GOT3 (cell line): Measurements from ENCODE around the gene ALPL.
"Not testable (repeated sequence)": the region's sequence is repeated elsewhere in the genome, so short reads cannot be mapped to it uniquely, and the experiment has no call there.

ENCODE experiments used
- DNase-seq: peaks from one replicate; lab custom pipeline; 2025; ENCODE audit warnings: mixed read lengths; lab: John Stamatoyannopoulos, UW

The ALPL gene

DNA sequence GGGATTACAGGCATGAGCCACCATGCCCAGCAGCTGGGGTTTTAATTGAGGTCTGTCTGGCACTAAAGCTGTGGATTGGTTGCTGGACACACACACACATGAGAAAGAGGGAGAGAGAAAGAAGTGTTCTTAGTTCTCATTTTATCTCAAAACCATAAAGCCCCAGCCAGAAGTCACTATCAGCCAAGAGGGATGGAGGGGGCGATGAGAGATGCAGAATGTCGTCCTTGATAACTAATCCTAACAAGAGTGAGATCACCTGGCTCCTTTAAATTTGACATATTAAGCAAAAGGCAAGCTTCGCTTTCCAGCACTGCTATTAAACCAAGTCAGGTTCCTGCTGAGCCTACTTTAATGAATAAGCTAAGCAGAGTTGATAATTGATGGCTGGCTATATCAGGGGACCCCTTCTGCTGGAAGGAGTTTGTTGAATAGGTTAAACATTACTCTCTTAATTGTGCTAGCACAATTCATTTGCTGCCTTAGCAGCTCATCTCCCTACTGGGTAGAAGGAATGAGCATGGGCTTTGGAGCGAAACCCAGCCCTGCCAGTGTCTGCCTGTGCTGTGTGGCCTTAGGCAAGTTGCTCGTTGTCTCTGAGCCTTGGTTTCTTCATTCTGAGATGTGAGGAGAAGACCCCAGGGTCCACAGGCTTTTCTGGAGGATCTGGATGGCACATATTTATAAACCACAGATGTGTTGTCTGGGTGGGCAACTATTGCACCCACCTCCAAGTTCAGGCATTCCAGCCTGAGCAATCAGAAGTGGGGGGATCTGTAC is 50.8 kb downstream of the ALPL start:
- no peak for DNase-seq

DNA sequence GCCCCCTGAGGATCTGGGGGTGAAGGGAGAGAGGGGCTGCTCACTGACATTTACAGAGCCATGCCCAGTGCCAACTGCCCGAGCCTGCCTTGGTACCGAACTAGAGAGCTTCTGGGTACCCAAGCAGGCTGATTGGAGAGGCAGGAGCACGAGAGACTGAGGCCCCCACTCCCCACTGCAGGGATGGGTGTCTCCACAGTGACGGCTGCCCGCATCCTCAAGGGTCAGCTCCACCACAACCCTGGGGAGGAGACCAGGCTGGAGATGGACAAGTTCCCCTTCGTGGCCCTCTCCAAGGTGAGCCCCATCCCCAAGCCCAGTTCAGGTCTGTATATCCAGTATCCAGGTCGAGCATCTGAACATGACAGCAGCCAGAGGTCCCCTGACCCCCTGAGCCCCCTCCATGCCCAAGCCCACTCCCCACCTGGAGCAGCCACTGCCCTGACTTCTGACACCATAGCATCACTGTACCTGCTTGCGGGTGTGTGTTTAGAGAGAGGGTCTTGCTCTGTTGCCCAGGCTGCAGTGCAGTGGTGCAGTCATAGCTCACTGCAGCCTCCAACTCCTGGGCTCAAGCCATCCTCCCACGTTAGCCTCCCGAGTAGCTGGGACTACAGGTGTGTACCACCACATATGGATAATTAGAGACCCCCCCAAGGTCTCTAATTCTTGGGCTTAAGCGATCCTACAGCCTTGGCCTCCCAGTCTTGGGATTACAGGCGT is 51.9 kb downstream of the ALPL start:
- DNase-seq: no peak

DNA sequence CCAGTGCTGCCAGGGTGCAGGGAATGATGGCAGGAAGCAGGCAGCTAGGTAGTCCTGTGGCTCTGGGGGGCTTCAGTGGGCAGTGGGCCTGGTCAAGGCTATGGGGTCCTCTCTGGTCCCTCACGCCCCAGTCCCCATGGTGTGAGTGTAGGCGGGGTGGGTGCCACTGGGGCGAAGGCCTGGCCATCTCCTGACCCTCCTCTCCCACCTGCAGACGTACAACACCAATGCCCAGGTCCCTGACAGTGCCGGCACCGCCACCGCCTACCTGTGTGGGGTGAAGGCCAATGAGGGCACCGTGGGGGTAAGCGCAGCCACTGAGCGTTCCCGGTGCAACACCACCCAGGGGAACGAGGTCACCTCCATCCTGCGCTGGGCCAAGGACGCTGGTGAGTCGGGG is 53.7 kb downstream of the ALPL start:
- no peak for DNase-seq

GRCh38 chr1:21563971-21564370 is 54.7 kb downstream of the ALPL start:
- DNase-seq: no peak

DNA sequence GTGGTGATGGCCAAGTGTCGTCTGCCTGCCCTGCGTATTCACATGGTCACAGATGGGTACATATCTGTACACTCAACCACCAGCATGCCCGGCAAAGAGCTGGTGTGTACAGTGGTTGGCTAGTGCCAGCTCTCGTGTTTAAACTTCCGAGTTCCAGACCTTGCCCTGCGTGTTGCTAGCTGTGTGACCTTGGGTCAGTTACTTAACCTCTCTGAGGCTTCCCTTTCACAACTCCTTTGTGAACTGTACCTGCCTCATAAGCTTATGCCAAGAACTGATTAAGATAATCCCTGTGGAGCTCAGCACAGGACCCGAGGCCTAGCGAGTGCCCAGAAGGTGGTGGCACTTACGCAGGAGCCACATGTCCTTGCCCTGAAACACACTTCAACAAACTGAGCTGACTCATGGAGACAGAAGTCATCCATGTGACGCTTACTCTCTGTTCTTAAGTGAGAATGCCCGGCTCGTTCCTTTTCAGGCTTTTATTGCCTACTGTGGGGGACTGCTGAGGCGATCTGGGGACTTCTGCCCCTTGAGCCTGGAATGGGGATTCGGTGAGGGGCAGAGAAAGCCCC is 55.4 kb downstream of the ALPL start:
- DNase-seq: no peak

- DNase-seq: no peak
Measured at GRCh38 chr1:21565285-21565684, 56.1 kb downstream of the ALPL start.

DNA sequence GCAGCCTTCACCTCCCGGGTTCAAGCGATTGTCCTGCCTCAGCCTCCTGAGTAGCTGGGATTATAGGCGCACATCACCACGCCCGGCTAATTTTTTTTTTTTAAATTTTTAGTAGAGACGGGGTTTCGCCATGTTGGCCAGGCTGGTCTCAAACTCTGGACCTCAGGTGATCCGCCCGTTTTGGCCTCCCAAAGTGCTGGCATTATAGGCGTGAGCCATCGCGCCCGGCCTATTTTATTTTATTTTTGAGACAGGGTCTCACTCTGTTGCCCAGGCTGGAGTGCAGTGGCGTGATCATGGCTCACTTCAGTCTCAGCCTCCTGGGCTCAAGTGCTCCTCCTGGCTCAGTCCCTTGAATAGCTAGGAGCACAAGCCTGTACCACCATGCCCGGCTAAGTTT is 57.1 kb downstream of the ALPL start:
- DNase-seq: not testable (repeated sequence)

DNA sequence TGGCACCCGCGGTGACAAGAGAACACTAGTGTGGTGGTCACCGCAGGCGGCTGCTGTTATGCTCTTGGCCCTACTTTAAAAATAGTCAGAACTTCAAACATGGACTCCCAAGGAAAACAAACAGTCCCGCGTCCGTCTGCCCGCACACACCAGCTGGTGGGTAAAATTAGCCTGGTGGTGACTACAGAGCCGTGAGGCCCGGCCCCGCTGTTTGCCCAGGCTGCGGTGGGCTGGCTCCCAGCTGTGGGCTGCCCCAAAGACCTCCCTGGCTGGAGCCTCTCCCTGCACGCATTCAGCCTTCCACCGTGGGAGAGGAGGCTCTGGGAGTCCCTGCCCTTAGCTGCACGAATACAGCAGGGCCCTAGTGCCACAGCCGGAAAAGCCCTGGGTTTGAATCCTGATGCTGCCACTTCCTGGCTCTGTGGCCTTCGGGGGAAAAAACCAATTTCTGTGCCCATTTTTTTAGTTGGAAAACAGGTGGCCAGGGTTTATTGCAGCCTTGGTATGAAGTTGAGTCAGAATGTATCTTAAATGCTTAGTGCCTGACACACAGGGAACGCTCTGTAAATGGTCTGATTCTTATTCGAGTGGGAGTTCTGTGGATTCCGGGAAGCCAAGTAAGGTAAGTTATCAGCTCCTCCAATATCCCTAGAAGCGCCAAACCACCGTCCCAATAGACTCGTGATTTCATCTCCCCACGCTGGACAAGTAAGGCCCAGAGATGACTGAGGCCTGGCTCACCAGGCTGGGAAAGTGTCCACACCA is 58.2 kb downstream of the ALPL start:
- DNase-seq: no peak

DNA sequence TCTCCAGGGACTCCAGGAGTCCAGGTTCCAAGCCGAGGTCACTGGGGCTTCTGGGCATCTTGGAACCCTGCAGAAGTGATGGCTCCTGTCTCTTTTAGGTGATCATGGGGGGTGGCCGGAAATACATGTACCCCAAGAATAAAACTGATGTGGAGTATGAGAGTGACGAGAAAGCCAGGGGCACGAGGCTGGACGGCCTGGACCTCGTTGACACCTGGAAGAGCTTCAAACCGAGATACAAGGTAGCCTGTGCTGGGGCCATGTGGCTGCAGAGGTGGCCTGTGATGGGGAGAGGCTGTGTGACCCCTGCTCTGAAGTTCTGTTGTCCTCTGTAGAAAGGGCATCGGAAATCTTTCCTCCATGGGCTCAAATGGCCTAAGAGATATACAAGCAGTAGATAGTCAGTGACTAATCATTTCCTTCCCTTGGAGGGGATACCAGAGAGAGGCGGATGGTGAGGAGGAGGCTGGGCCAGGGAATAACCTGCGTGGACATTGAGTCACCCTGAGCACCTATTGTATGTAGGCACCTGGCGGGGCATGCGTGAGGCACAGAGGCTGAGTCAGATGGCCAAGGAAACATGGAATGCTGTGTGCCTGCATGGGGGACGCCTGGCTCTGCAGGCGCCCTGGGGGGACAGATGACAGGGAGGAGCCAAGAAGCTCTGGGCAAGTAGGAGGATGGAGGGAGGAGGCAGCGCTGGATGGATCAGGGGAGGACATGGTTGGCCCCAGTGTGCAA is 59.0 kb downstream of the ALPL start:
- DNase-seq: no peak

DNA sequence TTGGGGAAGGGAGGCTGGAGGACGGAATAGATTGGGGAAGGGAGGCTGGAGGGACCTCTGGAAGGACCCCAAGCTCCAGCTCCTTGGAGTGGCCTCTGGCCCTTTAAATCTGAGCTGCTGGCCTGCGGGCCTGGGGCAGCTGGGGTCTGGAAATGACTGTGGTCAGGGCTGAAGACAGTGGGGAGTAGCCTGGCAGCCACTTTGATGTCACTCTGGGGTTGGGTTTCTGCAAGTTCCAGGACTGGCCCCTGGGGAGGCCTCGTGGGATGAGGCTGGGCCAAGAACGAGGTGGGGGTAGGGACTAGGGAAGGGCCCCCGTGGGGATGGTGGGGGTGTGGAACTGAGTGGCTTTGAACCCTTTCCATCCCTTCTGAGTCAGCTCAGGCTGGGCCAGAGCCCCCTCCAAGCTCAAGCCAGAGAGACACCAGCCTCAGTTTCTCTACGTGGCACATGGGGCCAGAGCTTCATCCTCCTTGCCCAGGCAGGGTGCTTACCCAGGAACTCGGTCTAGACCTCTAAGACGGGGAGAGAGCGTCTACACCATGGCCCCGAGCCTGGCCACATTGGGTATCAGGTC is 59.7 kb downstream of the ALPL start:
- DNase-seq: no peak

GRCh38 chr1:21569820-21570527 is 60.8 kb downstream of the ALPL start:
- DNase-seq: no peak

DNA sequence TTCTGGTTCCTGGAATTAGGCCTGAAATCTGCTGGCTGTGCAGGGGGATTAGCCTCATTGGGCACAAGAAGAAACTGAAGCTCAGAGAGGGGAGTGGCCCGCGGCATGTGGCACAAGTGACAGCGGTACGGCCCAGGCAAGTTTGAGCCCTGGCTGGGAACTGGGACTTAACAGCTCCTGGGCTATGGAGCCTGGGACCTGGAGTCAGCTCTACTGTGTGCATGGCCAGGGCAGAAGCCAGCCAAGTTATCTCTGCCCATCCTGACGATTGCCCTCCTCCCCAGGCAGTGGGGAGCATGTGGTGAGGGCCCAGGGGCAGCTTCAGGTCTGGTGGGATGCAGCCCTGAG is 61.3 kb downstream of the ALPL start:
- DNase-seq: no peak

DNA sequence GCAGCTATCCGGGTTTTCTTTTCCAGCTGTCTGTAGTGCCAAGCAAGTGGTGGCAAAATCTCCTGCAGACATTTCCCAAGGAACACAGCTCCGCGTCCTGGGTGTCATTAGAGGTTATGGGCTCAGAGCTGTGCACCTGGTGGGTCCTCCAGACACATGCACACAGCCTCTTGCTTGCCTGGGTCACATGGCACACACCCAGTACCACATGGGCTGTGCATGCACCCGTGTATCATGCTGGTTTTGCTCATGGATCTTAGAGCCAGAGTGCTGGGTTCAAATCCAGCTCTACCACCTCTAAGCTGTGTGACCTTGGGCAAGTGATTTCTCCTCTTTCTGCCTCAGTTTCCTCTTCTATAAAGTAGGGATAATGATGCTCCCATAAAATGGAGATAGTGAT is 61.7 kb downstream of the ALPL start:
- no peak for DNase-seq

DNA sequence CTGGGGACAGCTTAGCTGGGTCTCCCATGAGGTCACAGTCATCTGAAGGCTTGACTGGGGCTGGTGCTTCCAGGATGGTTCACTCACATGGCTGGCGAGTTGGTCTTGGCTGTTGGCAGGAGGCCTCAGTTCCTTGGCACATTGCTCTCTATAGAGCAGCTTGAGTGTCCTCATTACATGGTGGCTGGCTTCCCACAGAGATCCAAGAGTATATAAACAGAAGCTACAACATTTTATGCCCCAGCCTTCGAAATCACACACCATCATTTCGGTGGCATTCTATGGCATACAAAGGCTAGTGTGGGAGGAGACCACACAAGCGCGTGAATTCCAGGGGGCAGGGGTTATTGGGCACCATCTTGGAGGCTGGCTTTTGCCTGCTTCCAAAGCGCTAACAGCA is 63.0 kb downstream of the ALPL start:
- DNase-seq: no peak

DNA sequence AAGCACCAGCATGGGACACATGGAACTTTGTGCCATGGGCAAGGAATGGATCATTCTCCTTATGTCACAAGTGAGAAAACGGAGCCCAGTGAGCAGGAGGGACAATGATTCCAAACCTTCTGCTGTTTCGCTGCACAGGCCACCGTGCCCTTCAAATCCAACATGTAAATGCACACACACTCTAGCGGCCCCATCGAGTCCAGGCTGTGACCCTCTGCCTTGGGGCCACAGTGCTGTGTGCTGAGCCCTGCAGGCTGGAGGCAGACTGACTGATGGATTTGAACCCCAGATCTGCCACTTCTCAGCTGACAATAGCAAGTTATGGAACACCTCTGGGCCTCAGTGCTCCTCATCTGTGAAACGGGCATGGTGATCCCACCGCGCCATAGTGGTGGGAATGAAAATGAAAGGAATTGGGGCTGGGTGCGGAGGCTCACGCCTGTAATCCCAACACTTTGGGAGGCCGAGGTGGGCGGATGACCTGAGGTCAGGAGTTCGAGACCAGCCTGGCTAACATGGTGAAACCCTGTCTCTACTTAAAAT is 63.6 kb downstream of the ALPL start:
- no peak for DNase-seq

- DNase-seq: no peak
Measured at GRCh38 chr1:21573475-21573874, 64.3 kb downstream of the ALPL start.

DNA sequence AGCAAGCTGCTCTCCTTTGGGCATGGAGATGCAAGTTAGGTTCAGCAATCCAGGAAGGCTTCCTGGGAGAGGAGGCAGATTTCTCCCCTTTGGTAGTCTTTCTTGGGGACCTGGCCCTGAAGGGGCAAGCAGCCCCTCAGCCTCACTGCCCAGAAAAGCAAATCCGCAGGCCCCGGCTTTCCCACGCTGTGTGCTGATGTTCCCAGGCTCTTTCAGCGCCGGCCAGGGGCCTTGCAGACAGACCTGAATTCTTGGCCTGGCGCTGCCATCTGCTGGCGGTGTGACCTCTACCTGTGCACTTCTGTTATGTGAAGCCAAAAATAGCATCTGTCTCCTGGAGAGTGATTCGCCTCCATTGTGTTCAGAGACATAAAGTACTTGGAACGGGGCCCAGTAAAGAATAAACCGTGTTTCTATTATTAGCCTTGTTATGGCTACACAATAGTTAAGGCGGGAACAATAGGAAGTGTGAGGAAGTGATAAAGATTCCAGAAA is 64.8 kb downstream of the ALPL start:
- DNase-seq: no peak

GRCh38 chr1:21574466-21575151 is 65.4 kb downstream of the ALPL start:
- no peak for DNase-seq

GRCh38 chr1:21575351-21575942 is 66.2 kb downstream of the ALPL start:
- DNase-seq: no peak
